H9 (cell line): ENCODE data around the gene TRMT1L. TPM values are rescaled to one million over a fixed set of nuclear protein-coding genes. Genes with fewer than 3 reads are reported as not detected.
A peak's percentile ranks its signal among the peaks of the same experiment; 100 is the strongest.

Experiments
- DNase-seq: peaks from one replicate; pipeline ENCODE4 v3.0.0-alpha.2; 2017
- H2AFZ ChIP-seq: one replicate; pipeline ENCODE4 v1.6.1; 2013; ENCODE audit warnings: mild to moderate bottlenecking, low read length, control low read depth, moderate library complexity
- H2AK5ac ChIP-seq: 2 replicates; pipeline ENCODE4 v1.6.1; 2013; ENCODE audit warnings: low read length, control low read depth, mixed read lengths; ENCODE audit not compliant: insufficient read length
- H2BK120ac ChIP-seq: one replicate; pipeline ENCODE4 v1.6.1; 2013; ENCODE audit warnings: low read depth, mild to moderate bottlenecking, low read length, control low read depth, inconsistent platforms; ENCODE audit not compliant: poor library complexity, severe bottlenecking
- H2BK12ac ChIP-seq: 2 replicates; pipeline ENCODE4 v1.6.1; 2013; ENCODE audit warnings: low read length, control low read depth, mixed read lengths, low read depth; ENCODE audit not compliant: insufficient read length
- H2BK15ac ChIP-seq: 2 replicates; pipeline ENCODE4 v1.6.1; 2013; ENCODE audit warnings: low read depth, low read length, control low read depth
- H2BK20ac ChIP-seq: one replicate; pipeline ENCODE4 v1.6.1; 2013; ENCODE audit warnings: low read depth, mild to moderate bottlenecking, low read length, control low read depth, inconsistent platforms; ENCODE audit not compliant: poor library complexity, severe bottlenecking
- H2BK5ac ChIP-seq: 2 replicates; pipeline ENCODE4 v1.6.1; 2013; ENCODE audit warnings: low read length, control low read depth, mixed read lengths; ENCODE audit not compliant: insufficient read length
- H3K14ac ChIP-seq: 2 replicates; pipeline ENCODE4 v1.6.1; 2013; ENCODE audit warnings: low read length, control low read depth; ENCODE audit not compliant: insufficient read depth
- H3K18ac ChIP-seq: 2 replicates; pipeline ENCODE4 v1.6.1; 2013; ENCODE audit warnings: low read depth, mild to moderate bottlenecking, mixed read lengths, low read length, control low read depth; ENCODE audit not compliant: insufficient read length
- H3K23ac ChIP-seq: 2 replicates; pipeline ENCODE4 v1.6.1; 2013; ENCODE audit warnings: low read length, control low read depth, mixed read lengths, low read depth; ENCODE audit not compliant: insufficient read length
- H3K23me2 ChIP-seq: 2 replicates; pipeline ENCODE4 v1.6.1; 2013; ENCODE audit warnings: low read depth, mild to moderate bottlenecking, mixed read lengths, low read length, control low read depth; ENCODE audit not compliant: insufficient read length, poor library complexity, severe bottlenecking
- H3K27ac ChIP-seq: 2 replicates; pipeline ENCODE4 v1.5.1; 2013; ENCODE audit warnings: low read length, control low read depth, mixed read lengths, low read depth; ENCODE audit not compliant: insufficient read length
- H3K27me3 ChIP-seq: 2 replicates; pipeline ENCODE4 v1.6.1; 2013; ENCODE audit warnings: low read length, control low read depth, inconsistent platforms; ENCODE audit not compliant: insufficient read depth
- H3K4ac ChIP-seq: 2 replicates; pipeline ENCODE4 v1.6.1; 2013; ENCODE audit warnings: low read depth, mild to moderate bottlenecking, control low read depth, inconsistent platforms, low read length, moderate library complexity
- H3K4me1 ChIP-seq: 2 replicates; pipeline ENCODE4 v1.6.1; 2013; ENCODE audit warnings: low read length, control low read depth, inconsistent platforms; ENCODE audit not compliant: insufficient read depth
- H3K4me2 ChIP-seq: 2 replicates; pipeline ENCODE4 v1.6.1; 2013; ENCODE audit warnings: low read length, control low read depth, mixed read lengths; ENCODE audit not compliant: insufficient read length, insufficient read depth
- H3K56ac ChIP-seq: 2 replicates; pipeline ENCODE4 v1.6.1; 2013; ENCODE audit warnings: low read depth, mild to moderate bottlenecking, mixed read lengths, low read length, control low read depth; ENCODE audit not compliant: insufficient read length
- H3K79me1 ChIP-seq: 2 replicates; pipeline ENCODE4 v1.6.1; 2013; ENCODE audit warnings: low read depth, mild to moderate bottlenecking, moderate library complexity, low read length, control low read depth, inconsistent platforms; ENCODE audit not compliant: insufficient read depth, poor library complexity, severe bottlenecking
- H3K79me2 ChIP-seq: 2 replicates; pipeline ENCODE4 v1.6.1; 2013; ENCODE audit warnings: low read length, control low read depth, inconsistent platforms; ENCODE audit not compliant: insufficient read depth
- H3K9ac ChIP-seq: 2 replicates; pipeline ENCODE4 v1.6.1; 2013; ENCODE audit warnings: low read length, control low read depth, mixed read lengths; ENCODE audit not compliant: insufficient read length; ENCODE audit errors: extremely low read depth
- H3K9me3 ChIP-seq: one replicate; pipeline ENCODE4 v1.6.1; 2013; ENCODE audit warnings: low read depth, low read length, inconsistent platforms; ENCODE audit not compliant: control insufficient read depth
- H3T11ph ChIP-seq: one replicate; pipeline ENCODE4 v1.6.1; 2013; ENCODE audit warnings: mild to moderate bottlenecking, low read length, control low read depth, inconsistent platforms
- H4K20me1 ChIP-seq: one replicate; pipeline ENCODE4 v1.6.1; 2013; ENCODE audit not compliant: control insufficient read depth, insufficient read length, insufficient read depth
- H4K5ac ChIP-seq: 2 replicates; pipeline ENCODE4 v1.6.1; 2013; ENCODE audit warnings: low read depth, mild to moderate bottlenecking, mixed read lengths, low read length, control low read depth; ENCODE audit not compliant: insufficient read length
- H4K8ac ChIP-seq: replicated peaks from 2 replicates; pipeline ENCODE4 v1.6.1; 2013; ENCODE audit warnings: low read length, control low read depth, mixed read lengths, low read depth; ENCODE audit not compliant: insufficient read length
- H4K91ac ChIP-seq: 2 replicates; pipeline ENCODE4 v1.6.1; 2013; ENCODE audit warnings: low read depth, mild to moderate bottlenecking, moderate library complexity, mixed read lengths, low read length, control low read depth; ENCODE audit not compliant: insufficient read length
- H3K27ac Mint-ChIP-seq, 3 experiments: 2 replicates in 2 of 3; 3 replicates in 1 of 3; pipeline ENCODE4 v1.8.0; 2020 to 2021; ENCODE audit warnings: mixed read lengths in 3 of 3, mild to moderate bottlenecking in 1 of 3, moderate library complexity in 1 of 3
- H3K27me3 Mint-ChIP-seq: 2 replicates; pipeline ENCODE4 v1.8.0; 2021; ENCODE audit warnings: low read depth, mild to moderate bottlenecking, moderate library complexity, mixed read lengths
- H3K36me3 Mint-ChIP-seq, 3 experiments: 2 replicates in 2 of 3; 3 replicates in 1 of 3; pipeline ENCODE4 v1.8.0; 2020 to 2021; ENCODE audit warnings: low read depth in 3 of 3, mixed read lengths in 3 of 3; ENCODE audit not compliant: insufficient read depth in 1 of 3
- H3K4me1 Mint-ChIP-seq, 2 experiments: 2 replicates each; pipeline ENCODE4 v1.8.0; 2020; ENCODE audit warnings: mixed read lengths in 2 of 2
- H3K4me3 Mint-ChIP-seq, 2 experiments: 2 replicates in 1 of 2; 3 replicates in 1 of 2; pipeline ENCODE4 v1.8.0; 2020 to 2021; ENCODE audit warnings: mild to moderate bottlenecking in 2 of 2, mixed read lengths in 2 of 2, moderate library complexity in 1 of 2
- H3K9me3 Mint-ChIP-seq, 2 experiments: 2 replicates in 1 of 2; 3 replicates in 1 of 2; pipeline ENCODE4 v1.8.0; 2020; ENCODE audit warnings: mild to moderate bottlenecking in 2 of 2, mixed read lengths in 2 of 2, moderate library complexity in 1 of 2
- total RNA-seq: library from RNA; stranded (reverse); gene quantifications from 2 replicates; pipeline ENCODE4 v1.2.1, GENCODE V29; 2021
- TF ChIP-seq, protein P1 (sequence below): fragments of 200-600 bp; sonication (generic); conservative IDR thresholded peaks from 3 replicates; pipeline ENCODE4 v1.8.0; 2021; ENCODE audit warnings: antibody characterized with exemption, mild to moderate bottlenecking

The TRMT1L gene
- total RNA-seq, 1 experiment from 2014 or later, result 17.9 TPM

DNA sequence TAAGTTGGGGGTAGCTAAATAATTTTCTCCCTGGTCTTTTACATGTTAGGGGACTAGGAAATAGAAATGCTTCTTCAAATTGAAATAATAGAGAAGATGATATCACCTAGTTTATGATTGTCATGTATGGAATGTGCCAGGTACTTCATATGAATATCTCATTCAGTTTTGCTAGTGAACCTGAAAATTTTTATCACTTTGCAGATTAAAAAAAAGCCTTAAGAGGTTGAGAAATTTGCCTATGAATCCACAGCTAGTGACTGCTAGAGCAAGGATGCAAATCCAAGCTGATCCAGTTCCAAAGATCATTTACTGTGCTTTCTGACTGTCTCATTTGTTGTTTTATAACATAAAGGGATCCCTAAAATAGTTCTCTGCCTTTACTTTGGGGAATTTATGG, 86.7 kb downstream of the TRMT1L start:
- Histone ChIP-seq H3K4me2 (no peak overlapping the region), H3K23me2 (no peaks in the 10 kb centered on the region), H4K5ac (no peak overlapping the region), H3K4ac (no peak overlapping the region), H4K91ac (no peak overlapping the region), H3K27ac (no peak overlapping the region), H2BK20ac (no peak overlapping the region), H2BK12ac (no peak overlapping the region), H3K18ac (no peak overlapping the region), H3K4me1 (peaks cover 11% of the 10 kb centered on the region; the same call in 1 of the 2 replicates), H2BK120ac (no peak overlapping the region), H3T11ph (no peak overlapping the region), H4K8ac (no peak overlapping the region), H3K56ac (no peak overlapping the region), H3K79me2 (peaks cover 21% of the 10 kb centered on the region; the same call in 1 of the 2 replicates), H2BK15ac (no peak overlapping the region), H2AK5ac (no peak overlapping the region), H2AFZ (no peak overlapping the region), H3K9me3 (no peaks in the 10 kb centered on the region), H3K23ac (no peak overlapping the region), H3K79me1 (no peaks in the 10 kb centered on the region), H4K20me1 (no peaks in the 10 kb centered on the region), H3K14ac (no peak overlapping the region), H2BK5ac (no peak overlapping the region), H3K9ac (no peak overlapping the region), H3K27me3 (no peaks in the 10 kb centered on the region)
- H3K9me3 Mint-ChIP-seq, result peaks cover 0 to under 1% of the 10 kb centered on the region in 2 experiments; a peak in 1 of 5 replicates
- TF ChIP-seq, protein P1, sequence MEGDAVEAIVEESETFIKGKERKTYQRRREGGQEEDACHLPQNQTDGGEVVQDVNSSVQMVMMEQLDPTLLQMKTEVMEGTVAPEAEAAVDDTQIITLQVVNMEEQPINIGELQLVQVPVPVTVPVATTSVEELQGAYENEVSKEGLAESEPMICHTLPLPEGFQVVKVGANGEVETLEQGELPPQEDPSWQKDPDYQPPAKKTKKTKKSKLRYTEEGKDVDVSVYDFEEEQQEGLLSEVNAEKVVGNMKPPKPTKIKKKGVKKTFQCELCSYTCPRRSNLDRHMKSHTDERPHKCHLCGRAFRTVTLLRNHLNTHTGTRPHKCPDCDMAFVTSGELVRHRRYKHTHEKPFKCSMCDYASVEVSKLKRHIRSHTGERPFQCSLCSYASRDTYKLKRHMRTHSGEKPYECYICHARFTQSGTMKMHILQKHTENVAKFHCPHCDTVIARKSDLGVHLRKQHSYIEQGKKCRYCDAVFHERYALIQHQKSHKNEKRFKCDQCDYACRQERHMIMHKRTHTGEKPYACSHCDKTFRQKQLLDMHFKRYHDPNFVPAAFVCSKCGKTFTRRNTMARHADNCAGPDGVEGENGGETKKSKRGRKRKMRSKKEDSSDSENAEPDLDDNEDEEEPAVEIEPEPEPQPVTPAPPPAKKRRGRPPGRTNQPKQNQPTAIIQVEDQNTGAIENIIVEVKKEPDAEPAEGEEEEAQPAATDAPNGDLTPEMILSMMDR, result no peak
- H3K4me3 Mint-ChIP-seq, result no peak overlapping the region
- no peak for DNase-seq
- H3K36me3 Mint-ChIP-seq, result peaks cover 13 to 22% (median 14%) of the 10 kb centered on the region in 3 experiments
- H3K27me3 Mint-ChIP-seq, result no peaks in the 10 kb centered on the region
- H3K27ac Mint-ChIP-seq, result peak overlapping the region in 2 of 3 experiments; percentile 44 to 87; a peak in 2 of 7 replicates
- peaks cover 61 to 70% of the 10 kb centered on the region in 2 experiments for H3K4me1 Mint-ChIP-seq
